Measurements from ENCODE around the gene RELN.

RELN gene

DNA sequence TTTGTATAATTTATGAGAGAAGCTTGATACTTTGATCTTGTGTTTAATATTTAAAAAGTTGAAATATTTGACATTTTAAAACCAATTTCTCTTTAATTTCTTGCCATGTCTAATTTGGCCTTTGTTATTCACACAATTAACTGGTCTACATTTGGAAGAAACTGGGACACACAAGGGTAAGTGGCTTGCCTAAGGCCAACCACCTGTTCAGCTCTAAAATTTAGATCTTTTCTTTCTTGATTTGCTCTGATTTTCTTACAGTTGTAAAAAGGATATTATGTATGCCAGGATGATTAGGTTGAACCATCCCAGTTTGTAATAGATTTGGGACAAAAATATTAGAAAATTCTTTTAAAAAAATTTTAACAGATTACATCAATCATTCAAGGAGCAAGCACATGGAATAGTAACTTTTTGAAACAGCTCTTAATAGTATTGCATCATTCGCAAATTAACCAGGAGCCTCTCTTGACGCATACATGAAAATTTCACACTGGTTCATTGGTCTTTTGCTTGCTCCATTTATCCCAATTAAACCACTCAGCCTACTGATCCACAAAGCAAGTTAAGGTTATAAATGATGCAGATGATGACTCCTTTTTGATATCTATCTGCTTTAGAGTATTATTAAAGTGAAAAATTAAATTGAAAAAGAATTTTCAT, 321.0 kb downstream of the RELN start:
- no peak for DNase-seq

- DNase-seq = no peak
Observed at GRCh38 chr7:103666326-103666725, 323.1 kb downstream of the RELN start.

DNA sequence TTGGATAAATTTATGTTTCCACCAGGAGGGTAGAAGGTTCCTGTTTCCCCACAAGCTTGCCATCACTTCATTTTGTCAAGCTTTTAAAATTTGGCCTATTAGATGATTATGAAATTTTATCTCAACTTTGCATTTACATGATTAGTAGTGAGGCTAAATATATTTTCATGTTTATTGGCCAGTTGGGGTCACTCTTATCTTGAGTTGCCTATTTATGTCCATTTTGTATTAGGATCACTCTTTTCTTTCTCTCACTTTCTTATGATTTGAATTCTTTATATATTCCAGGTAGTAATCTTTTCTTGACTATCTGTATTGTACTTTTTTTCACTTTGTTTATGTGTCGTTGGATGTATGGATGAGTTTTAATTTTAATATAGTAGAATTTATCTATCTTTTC, 324.9 kb downstream of the RELN start:
- DNase-seq = no peak

DNA sequence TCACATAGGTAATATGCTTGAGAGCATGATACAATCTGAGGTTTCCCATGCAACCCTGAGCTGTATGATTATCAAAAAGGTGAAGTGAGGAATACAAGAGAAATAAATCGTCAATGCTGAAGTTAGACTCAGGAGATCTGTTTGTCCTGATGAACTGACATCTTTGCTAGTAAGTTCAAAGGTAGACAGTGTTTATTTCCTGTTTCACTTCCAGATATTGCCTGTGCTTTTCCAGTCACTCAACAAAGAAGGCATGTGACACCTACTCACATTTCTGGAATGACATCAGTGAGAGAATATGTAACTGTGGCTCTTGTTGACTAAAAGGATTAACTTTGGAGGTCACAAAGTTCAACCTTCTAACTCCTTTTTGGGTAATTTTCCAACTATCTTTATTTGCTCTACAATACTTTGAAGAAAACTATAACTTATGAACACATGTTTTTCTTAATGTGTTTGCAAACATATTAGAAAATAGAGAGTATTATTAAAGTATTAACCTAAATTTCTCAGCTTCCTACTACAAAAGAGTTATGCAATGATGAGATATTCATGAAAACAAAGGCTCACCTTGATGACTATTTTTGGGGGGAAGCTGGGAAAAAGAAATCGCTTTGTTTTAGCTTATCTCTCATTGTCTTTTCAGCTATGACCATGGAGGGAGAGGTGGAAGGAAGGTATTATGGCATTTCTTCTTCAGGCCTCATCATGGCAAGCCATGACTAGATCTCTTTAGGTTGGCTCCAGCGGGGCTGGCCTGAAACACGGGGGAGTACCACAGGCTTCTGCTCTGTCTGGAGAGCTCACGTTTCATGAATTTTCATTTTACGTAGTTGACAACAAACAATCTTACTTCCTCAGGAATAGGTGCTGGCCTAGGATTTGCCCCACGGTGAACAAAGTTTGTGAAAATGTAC, 328.7 kb downstream of the RELN start:
- DNase-seq = no peak

DNA sequence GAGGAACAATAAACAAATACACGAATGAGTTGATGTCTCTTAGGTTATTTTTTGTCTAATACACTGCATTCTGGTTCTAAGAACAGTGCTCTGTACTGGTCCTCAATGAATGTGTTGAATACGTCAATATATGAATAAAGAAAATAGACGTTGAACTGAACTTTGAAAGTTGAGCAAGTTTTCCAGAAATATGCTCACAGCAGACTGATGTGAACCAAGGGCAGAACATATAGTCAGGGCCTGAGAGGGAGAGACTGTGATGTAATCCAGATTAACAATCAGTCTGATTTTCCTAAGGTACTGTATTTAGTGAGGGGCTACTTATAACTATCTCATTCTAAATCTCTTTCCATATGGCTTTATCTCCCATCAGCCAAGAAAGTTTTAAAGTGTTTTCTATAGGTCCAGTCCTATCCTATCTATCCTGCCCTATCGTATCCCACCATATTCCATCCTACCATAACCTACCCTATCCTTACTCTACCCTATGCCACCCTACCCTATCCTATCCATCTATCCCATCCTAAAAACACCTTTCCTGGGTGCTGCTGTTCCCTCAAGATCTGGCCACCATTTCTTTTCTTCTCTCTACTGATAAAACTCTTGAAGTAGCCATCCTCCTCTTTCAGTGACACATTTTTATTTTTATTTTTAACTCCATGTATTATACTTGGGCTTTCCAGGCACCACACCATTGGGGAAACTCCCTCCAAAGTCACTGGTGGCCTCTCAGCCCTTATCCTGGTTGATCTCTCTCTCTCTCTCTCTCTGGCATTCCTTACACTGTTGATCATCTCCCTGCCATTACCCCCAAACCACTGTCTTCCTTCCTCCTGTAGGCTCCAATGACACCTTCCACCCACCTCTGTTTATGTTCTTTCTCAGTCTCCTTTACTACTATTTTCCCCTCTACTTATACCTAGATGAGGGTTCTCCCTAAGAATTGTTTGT, 331.1 kb downstream of the RELN start:
- no peak for DNase-seq

DNA sequence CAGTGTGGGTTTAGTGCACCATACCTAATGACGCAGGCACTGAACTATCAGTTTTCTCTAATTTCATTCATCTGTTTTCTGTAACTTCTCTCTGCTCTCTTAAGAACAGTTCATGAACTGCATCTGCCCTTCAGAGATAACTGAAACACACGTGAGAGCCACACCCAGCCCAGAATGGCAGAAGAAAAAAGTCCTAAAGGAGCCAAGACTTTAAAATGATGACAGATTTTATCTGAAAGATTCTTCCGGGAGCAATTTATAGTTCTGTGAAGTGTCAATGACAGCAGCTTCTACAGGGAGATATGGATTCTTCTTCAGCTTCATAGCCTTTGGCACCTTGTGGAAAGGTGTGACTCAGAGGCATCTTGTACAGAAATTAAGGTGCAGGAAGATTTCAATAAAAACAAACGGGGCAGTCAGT, 332.0 kb downstream of the RELN start:
- no peak for DNase-seq

- no peak for DNase-seq
Observed at GRCh38 chr7:103656221-103656620, 333.2 kb downstream of the RELN start.

DNA sequence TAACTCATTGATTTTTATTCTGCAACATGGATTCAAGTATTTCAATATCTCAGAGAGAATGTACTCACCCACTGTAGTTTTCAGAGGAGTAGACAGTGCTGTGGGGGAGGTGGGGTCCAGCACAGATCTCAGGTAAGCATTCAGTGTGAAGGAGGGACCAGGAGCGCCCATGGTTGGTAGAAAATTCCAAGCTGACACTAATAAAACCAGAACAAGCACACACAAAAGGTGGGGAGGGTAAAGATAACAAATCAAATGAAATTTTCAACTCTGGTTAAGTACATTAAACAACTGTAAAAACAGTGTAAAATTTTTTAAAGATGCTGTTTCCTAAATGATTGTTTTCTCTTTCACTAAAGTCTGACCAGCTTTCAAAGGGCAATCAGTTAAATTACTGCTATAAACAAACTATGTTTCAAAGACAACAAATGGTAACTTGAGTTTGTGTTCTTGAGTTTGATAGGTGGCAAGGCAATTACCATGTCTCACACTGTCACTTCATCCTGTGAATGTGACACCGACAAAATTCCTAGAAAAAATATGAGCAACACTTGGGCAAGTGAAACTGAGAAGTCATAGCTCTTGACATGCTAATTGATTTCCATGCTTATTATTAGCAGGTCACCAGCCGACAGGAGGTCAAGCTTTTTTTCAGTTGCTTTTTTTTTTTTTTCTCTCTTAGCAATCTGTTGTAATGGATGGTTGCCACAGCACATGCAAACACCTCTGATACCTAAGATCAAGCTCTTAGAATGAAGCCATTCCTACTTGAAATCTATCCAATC, 337.7 kb downstream of the RELN start:
- DNase-seq = no peak

DNA sequence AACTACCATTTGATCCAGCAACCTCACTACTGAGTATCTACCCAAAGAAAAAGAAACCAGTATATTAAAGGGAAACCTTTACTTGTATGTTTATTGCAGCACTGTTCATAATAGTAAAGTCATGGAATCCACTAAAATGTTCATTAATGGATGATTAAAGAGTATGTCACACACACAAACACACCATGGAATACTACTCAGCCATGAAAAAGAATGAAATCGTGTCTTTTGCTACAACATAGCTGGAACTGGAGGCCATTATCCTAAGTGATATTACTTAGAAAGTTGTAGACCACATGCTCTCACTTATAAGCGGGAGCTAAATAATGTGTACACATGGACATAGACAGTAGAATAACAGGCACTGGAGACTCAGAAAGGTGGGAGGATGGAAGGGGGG, 340.4 kb downstream of the RELN start:
- DNase-seq = no peak

DNA sequence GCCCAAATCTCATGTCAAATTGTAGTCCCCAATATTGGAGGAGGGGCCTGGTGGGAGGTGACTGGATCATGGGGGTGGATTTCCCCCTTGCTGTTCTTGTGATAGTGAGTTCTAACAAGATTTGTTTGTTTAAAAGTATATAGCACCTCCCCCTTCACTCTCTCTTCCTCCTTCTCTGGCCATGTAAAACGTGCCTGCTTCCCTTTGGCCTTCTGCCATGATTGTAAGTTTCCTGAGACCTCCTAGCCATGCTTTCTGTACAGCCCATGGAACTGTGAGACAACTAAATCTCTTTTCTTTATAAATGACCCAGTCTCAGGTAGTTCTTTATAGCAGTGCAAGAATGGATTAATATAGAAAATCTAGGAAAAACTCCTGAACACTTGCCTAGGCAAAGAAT, 341.3 kb downstream of the RELN start:
- DNase-seq = no peak

- DNase-seq = no peak
Observed at GRCh38 chr7:103644319-103644718, 345.1 kb downstream of the RELN start.

- no peak for DNase-seq
Observed at GRCh38 chr7:103640031-103640779, 349.3 kb downstream of the RELN start.

- DNase-seq = no peak
Observed at GRCh38 chr7:103637726-103638125, 351.7 kb downstream of the RELN start.

- no peak for DNase-seq
Observed at GRCh38 chr7:103637094-103637493, 352.4 kb downstream of the RELN start.

DNA sequence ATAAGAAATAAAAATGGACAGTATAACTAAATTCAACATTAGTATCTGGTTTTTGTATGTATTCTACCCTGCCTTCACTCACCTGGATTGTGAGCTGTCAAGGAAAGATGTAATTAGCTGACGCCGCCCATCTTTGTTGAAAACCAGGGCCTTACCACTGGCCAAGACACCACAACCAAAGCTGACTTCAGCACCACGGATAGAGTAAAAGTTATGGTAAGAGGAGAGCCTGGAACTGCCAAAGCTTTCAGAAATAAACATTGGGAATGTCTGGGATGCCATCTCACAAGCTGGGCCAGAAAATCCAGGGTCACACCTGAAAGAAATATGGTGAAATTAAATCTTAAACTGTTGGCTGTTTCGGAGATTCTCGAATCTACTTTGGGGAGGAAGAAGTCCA, 353.3 kb downstream of the RELN start:
- no peak for DNase-seq

GRCh38 chr7:103632972-103633371, 356.5 kb downstream of the RELN start:
- DNase-seq = no peak

GRCh38 chr7:103632005-103632639, 357.3 kb downstream of the RELN start:
- DNase-seq = no peak

DNA sequence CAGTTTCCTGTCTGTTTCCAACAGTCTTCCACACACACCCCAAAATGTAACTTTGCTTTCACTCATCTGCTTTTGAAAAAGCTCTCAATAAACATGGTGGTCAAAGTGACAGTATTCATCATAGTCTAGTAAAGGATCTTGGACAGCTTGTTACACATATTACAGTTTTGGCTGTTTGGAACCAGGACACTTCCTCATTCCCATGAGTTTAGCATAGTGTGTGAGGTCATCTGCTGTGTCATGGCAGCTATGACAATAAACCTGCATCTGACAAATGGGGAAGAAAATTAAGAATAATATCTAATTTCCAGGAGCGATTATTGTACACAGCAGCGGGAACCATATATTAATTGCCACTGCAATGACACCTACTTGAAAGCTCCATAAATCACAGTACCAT, 359.1 kb downstream of the RELN start:
- DNase-seq = no peak

- no peak for DNase-seq
Observed at GRCh38 chr7:103628742-103629141, 360.7 kb downstream of the RELN start.

GRCh38 chr7:103626776-103627175, 362.7 kb downstream of the RELN start:
- no peak for DNase-seq

DNA sequence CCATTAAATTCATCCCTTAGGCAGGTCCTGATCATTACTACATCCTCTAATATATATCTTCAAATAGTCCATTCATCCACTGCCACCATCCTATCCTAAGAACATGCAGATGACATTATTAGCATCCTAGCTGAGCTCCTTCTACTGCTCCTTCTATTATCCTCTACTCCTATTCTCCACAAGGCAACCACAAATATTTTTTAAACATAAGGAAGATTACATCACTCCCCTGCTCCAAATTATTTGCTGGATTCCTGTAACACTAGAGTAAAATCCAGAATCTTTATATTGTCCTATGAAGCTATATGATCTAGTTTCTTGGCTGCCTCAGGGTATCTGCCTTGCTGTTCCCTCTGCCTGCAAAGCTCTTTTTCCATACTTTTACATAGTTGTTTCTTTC, 367.2 kb downstream of the RELN start:
- no peak for DNase-seq

Measured in SIG-M5 (cell line).